ENCODE results near the gene HSPA6. TPM values are rescaled to one million over a fixed set of nuclear protein-coding genes. Genes with fewer than 3 reads are reported as not detected.
"Not testable (repeated sequence)": the region's sequence is repeated elsewhere in the genome, so short reads cannot be mapped to it uniquely, and the experiment has no call there.

The HSPA6 gene
- total and polyA plus RNA-seq, 2 experiments from 2014 or later, result not detected

- TF ChIP-seq CREB1 (CRISPR knock-in tag; IDR thresholded peaks at IDR 0.05; ENCODE audit: low read depth), result peak; percentile 28; the same call in 1 of the 2 replicates
- Histone ChIP-seq H3K4me2 (peak overlapping the region; percentile 81), H3K4me1 (ENCODE audit: insufficient read depth) (peaks cover 12% of the 10 kb centered on the region; the same call in 1 of the 2 replicates), H3K4me3 (peak overlapping the region; percentile 61), H3K27me3 (ENCODE audit: insufficient read depth) (peaks cover 36% of the 10 kb centered on the region)
- Mint-ChIP-seq H3K27ac (peak overlapping the region; percentile 89), H3K4me3 (peak overlapping the region; percentile 88), H3K4me1 (peaks cover 14% of the 10 kb centered on the region), H3K27me3 (ENCODE audit: insufficient read depth, low read depth, poor library complexity) (peaks cover 39% of the 10 kb centered on the region), H3K9me3 (peaks cover 11% of the 10 kb centered on the region; the same call in 2 of the 3 replicates)
- not testable (repeated sequence) for H3K79me2 ChIP-seq (replicated peaks; ENCODE audit: insufficient read depth); H3K36me3 ChIP-seq (ENCODE audit: insufficient read depth); H4K20me1 ChIP-seq (replicated peaks; ENCODE audit: insufficient read depth); H3K27ac ChIP-seq (ENCODE audit: low read depth); H3K9me2 ChIP-seq (ENCODE audit: insufficient read depth); H3K36me3 Mint-ChIP-seq (ENCODE audit: low read depth); H2AFZ ChIP-seq; H3F3A ChIP-seq (replicated peaks; ENCODE audit: low read depth)
- peak; percentile 58 for DNase-seq (ENCODE audit: low spot score)
- ATAC-seq, result peak; percentile 57
These were observed 5.8 kb downstream of the HSPA6 start for GRCh38 chr1:161530158-161530557.

DNA sequence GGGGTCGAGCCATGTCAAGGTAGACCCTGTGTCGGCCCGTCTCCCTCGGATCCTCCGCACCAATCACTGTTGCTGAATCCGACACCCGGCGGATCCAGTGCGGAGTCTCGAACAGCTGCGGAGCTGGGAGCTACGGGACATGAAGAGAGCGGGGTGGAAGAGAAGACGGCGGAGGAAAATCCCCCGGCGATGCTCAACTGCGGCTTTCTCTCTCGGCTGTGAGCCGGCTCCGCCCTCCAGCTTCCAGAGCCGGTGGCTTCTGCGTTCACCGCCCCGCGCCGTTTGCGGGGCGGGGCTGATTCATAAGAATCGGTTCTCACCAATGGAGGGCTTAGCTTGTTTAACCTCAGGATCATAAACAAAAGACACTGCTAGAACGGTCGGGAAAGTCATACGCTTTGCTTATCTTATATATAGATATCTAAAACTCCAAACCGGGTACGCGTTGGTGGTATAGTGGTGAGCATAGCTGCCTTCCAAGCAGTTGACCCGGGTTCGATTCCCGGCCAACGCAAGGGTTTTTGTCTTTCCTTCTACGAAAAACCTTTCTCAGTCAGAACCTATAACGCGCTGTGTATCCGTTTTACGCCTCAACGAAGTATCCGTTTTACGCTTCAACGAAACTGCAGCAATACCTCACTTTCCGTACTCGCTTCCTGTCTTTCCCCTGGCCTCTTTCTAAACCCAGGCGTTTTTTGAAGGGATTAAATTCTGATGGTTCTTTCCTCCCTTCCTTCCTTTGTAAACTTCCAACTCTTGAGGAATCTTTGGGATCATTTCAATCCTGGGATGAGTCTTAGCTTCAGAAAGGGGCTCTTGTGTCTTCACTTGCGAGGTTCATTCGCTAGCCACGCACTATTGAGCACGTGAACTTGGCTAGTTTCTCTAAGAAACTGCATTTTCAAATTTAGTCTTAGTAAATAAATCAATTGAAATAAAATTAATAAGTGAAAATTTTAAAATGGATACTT, 6.6 kb downstream of the HSPA6 start:
- not testable (repeated sequence) for H3K36me3 Mint-ChIP-seq (ENCODE audit: low read depth); H3K27ac ChIP-seq (ENCODE audit: low read depth); H3F3A ChIP-seq (replicated peaks; ENCODE audit: low read depth); H4K20me1 ChIP-seq (replicated peaks; ENCODE audit: insufficient read depth); H3K36me3 ChIP-seq (ENCODE audit: insufficient read depth); H2AFZ ChIP-seq; H3K9me2 ChIP-seq (ENCODE audit: insufficient read depth); H3K79me2 ChIP-seq (replicated peaks; ENCODE audit: insufficient read depth)
- peak overlapping the region; percentile 88 for H3K4me3 Mint-ChIP-seq
- DNase-seq (ENCODE audit: low spot score) (peak; percentile 93), ATAC-seq (peak; percentile 80)
- Histone ChIP-seq H3K4me3 (peak overlapping the region; percentile 61), H3K27me3 (ENCODE audit: insufficient read depth) (peaks cover 30% of the 10 kb centered on the region), H3K4me1 (ENCODE audit: insufficient read depth) (peaks cover 12% of the 10 kb centered on the region; the same call in 1 of the 2 replicates), H3K4me2 (peak overlapping the region; percentile 82)
- TF ChIP-seq CREB1 (CRISPR knock-in tag; IDR thresholded peaks at IDR 0.05; ENCODE audit: low read depth), result 0 out of 2 replicates have a peak, but pooled peaks have one; percentile 54
- 0 out of 2 replicates have a peak, but pooled peaks have one; percentile 8 for TF ChIP-seq POLR2AphosphoS5 (IDR thresholded peaks at IDR 0.05; ENCODE audit: low read depth)
- 0 out of 2 replicates have a peak, but pooled peaks have one; percentile 24 for TF ChIP-seq ETS1 (IDR thresholded peaks at IDR 0.05)
- peaks cover 14% of the 10 kb centered on the region for H3K4me1 Mint-ChIP-seq
- H3K9me3 Mint-ChIP-seq, result peaks cover 11% of the 10 kb centered on the region; the same call in 2 of the 3 replicates
- H3K27me3 Mint-ChIP-seq (ENCODE audit: insufficient read depth, low read depth, poor library complexity), result peaks cover 31% of the 10 kb centered on the region
- peak overlapping the region; percentile 89 for H3K27ac Mint-ChIP-seq

DNA sequence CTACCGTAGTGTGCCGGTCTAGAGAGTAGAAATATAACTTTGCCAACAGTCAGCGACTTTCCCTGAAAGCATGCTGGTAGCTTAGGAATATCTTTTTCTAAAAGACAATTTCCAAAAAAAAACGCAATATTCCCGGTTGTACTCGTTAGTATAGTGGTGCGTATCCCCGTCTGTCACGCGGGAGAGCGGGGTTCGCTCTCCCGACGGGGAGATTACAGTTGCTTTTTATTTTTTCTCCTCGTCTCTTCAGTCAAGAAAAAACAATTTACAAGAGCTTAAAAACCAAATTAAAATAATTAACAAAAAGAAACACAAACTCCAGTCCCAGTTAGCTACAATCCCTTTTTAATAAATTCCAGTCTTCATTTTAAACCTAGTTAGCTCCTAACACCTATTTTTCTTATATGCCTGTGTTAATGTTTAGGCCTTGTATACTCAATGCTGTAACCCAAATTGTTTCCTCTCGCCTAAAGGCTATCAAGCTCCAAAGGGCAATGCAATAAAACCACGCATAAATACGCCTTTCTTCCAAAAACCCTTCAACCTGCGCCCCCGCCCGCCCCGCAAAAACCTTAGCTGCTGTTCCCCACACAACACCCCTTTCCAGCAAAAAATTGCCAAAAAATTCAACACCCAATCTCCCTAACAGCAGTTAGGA, 7.8 kb downstream of the HSPA6 start:
- DNase-seq (ENCODE audit: low spot score), result peak; percentile 8
- Histone ChIP-seq H2AFZ (peak overlapping the region; percentile 90), H3K4me2 (peak overlapping the region; percentile 82), H3F3A (replicated peaks; ENCODE audit: low read depth) (0 out of 2 replicates have a peak, but pooled peaks cover 5% of the 10 kb centered on the region), H3K9me2 (ENCODE audit: insufficient read depth) (no peaks in the 10 kb centered on the region), H3K4me3 (peak overlapping the region; percentile 61), H3K36me3 (ENCODE audit: insufficient read depth) (no peaks in the 10 kb centered on the region), H3K4me1 (ENCODE audit: insufficient read depth) (peaks cover 19% of the 10 kb centered on the region; the same call in 1 of the 2 replicates), H4K20me1 (replicated peaks; ENCODE audit: insufficient read depth) (no peaks in the 10 kb centered on the region), H3K27me3 (ENCODE audit: insufficient read depth) (peaks cover 19% of the 10 kb centered on the region; the same call in 1 of the 2 replicates), H3K79me2 (replicated peaks; ENCODE audit: insufficient read depth) (no peaks in the 10 kb centered on the region), H3K27ac (ENCODE audit: low read depth) (0 out of 2 replicates have a peak overlapping the region, but pooled peaks have one; percentile 27)
- peaks cover 9% of the 10 kb centered on the region for H3K36me3 Mint-ChIP-seq (ENCODE audit: low read depth)
- peaks cover 24% of the 10 kb centered on the region for H3K27me3 Mint-ChIP-seq (ENCODE audit: insufficient read depth, low read depth, poor library complexity)
- peak overlapping the region; percentile 88 for H3K4me3 Mint-ChIP-seq
- no peak overlapping the region for H3K27ac Mint-ChIP-seq
- H3K4me1 Mint-ChIP-seq, result peaks cover 14% of the 10 kb centered on the region
- no peak for ATAC-seq
- peaks cover 18% of the 10 kb centered on the region for H3K9me3 Mint-ChIP-seq
- TF ChIP-seq, protein P1, sequence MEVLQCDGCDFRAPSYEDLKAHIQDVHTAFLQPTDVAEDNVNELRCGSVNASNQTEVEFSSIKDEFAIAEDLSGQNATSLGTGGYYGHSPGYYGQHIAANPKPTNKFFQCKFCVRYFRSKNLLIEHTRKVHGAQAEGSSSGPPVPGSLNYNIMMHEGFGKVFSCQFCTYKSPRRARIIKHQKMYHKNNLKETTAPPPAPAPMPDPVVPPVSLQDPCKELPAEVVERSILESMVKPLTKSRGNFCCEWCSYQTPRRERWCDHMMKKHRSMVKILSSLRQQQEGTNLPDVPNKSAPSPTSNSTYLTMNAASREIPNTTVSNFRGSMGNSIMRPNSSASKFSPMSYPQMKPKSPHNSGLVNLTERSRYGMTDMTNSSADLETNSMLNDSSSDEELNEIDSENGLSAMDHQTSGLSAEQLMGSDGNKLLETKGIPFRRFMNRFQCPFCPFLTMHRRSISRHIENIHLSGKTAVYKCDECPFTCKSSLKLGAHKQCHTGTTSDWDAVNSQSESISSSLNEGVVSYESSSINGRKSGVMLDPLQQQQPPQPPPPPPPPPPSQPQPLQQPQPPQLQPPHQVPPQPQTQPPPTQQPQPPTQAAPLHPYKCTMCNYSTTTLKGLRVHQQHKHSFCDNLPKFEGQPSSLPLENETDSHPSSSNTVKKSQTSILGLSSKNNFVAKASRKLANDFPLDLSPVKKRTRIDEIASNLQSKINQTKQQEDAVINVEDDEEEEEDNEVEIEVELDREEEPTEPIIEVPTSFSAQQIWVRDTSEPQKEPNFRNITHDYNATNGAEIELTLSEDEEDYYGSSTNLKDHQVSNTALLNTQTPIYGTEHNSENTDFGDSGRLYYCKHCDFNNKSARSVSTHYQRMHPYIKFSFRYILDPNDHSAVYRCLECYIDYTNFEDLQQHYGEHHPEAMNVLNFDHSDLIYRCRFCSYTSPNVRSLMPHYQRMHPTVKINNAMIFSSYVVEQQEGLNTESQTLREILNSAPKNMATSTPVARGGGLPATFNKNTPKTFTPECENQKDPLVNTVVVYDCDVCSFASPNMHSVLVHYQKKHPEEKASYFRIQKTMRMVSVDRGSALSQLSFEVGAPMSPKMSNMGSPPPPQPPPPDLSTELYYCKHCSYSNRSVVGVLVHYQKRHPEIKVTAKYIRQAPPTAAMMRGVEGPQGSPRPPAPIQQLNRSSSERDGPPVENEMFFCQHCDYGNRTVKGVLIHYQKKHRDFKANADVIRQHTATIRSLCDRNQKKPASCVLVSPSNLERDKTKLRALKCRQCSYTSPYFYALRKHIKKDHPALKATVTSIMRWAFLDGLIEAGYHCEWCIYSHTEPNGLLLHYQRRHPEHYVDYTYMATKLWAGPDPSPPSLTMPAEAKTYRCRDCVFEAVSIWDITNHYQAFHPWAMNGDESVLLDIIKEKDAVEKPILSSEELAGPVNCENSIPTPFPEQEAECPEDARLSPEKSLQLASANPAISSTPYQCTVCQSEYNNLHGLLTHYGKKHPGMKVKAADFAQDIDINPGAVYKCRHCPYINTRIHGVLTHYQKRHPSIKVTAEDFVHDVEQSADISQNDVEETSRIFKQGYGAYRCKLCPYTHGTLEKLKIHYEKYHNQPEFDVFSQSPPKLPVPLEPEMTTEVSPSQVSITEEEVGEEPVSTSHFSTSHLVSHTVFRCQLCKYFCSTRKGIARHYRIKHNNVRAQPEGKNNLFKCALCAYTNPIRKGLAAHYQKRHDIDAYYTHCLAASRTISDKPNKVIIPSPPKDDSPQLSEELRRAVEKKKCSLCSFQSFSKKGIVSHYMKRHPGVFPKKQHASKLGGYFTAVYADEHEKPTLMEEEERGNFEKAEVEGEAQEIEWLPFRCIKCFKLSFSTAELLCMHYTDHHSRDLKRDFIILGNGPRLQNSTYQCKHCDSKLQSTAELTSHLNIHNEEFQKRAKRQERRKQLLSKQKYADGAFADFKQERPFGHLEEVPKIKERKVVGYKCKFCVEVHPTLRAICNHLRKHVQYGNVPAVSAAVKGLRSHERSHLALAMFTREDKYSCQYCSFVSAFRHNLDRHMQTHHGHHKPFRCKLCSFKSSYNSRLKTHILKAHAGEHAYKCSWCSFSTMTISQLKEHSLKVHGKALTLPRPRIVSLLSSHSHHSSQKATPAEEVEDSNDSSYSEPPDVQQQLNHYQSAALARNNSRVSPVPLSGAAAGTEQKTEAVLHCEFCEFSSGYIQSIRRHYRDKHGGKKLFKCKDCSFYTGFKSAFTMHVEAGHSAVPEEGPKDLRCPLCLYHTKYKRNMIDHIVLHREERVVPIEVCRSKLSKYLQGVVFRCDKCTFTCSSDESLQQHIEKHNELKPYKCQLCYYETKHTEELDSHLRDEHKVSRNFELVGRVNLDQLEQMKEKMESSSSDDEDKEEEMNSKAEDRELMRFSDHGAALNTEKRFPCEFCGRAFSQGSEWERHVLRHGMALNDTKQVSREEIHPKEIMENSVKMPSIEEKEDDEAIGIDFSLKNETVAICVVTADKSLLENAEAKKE (CRISPR knock-in tag; IDR thresholded peaks at IDR 0.05), result no peak
- no peak for TF ChIP-seq JUNB (IDR thresholded peaks at IDR 0.05; ENCODE audit: unreplicated experiment)
- TF ChIP-seq EZH2 (IDR thresholded peaks at IDR 0.05; ENCODE audit: low read depth, unreplicated experiment), result peak; percentile 23

All from GM23338 (cell line).